GM21515 (cell line): ENCODE measurements around the gene GALK2.
"Not testable (repeated sequence)": the region's sequence is repeated elsewhere in the genome, so short reads cannot be mapped to it uniquely, and the experiment has no call there.

Experiments
- ATAC-seq: cut with Tn5 transposase; IDR thresholded peaks from one replicate; pipeline ENCODE4 v1.9.1; 2021; ENCODE audit not compliant: unreplicated experiment

The GALK2 gene

DNA sequence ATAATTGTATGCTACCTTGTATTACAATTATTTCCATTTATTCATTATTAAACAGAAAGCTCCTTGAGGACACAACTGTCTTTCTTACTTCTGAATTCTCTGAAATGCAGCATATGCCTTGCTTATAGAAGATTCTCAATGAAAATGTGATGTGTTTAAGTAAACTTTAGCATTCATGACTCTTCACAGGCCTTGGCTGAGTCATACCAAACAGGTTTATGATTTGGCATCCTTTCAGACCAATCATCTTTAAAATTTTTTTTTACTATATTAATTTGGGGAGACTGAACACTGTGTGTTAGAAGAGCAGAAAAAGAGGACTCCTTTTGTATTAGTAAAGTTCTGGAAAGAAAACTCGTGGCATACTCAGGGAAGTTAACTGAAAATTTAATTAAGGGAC is 6.4 kb upstream of the GALK2 start:
- no peak for ATAC-seq

GRCh38 chr15:49164865-49165264 is 5.2 kb upstream of the GALK2 start:
- ATAC-seq: no peak

DNA sequence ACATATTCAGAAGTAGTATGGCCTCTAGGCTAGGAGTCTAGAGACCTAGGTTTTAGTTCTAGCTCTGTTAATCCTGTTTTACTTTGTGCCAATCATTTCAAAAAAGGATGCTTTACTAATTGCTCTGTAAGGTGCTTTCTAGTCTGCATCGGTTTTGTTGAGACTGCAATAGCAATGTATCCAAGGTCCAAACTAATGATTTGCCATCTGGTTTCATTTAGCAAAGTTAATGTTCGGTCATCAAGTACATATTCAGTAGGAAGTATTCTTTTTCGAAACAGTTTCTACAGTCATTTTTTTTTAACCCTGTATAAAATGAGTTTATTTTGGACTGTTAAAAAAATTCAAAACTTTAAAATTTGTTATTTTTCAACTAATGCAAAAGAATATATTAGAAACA is 2.0 kb upstream of the GALK2 start:
- ATAC-seq: no peak

DNA sequence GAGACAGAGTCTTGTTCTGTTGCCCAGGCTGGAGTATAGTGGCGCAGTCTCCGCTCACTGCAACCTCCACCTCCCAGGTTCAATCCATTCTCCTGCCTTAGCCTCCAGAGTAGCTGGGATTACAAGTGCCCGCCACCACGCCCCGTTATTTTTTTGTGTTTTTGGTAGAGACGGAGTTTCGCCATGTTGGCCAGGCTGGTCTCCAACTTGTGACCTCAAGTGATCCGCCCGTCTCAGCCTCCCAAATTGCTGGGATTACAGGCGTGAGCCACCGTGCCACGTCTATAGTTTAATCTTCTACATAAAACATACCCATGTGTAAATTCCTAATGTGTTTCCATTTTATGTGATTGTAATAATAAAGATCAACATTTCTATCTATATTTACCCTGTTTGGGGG is 1.7 kb downstream of the GALK2 start:
- no peak for ATAC-seq

DNA sequence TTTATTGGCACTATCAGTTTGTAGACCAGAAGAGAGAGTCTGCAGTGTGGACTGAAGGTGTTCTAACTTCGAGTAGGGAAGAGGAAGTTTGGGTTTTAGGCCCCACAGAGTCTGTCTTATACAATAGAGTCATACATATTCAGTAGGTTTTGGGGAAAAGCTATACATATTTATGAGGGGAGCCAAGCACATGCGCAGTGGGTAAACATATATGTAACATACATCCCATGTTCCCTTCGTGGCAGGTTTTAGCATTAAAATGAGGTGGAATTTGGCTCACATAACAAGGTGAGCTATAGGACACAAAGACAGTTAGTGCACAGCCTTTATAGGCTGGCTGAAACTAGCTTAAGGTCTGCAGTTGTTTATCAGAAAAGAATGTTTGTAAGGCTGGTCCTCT is 4.9 kb downstream of the GALK2 start:
- no peak for ATAC-seq

DNA sequence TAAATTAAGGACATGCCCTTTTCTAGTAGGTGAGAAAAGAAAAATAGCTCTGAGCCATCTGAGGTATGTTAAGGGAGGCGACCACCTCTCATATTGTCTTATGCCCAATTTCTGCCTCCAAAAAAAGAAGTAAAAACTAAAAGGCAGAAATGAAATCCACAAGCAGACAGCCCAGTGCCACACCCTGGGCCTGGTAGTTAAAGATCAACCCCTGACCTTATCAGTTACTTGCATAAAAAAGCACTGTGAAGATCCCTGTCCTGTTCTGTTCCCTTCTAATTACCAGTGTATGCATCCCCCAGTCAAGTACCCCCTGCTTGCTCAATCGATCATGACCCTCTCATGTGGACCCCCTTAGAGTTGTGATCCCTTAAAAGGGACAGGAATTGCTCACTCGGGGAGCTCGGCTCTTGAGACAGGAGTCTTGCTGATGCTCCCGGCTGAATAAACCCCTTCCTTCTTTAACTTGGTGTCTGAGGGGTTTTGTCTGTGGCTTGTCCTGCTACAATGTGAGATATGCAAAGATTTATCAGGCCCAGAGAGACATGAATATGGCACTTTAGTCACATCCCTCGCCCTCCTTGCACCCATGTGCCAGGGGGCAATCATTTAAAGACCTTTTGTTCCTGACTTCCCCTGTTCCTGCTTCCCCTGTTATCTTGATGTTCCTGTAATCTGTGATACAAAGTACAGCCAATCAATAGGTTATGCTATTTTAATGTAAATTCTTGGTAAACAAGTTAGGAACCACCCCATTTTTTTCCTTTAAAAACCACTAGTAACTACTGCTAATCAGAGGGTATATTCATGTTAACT is 5.7 kb downstream of the GALK2 start:
- not testable (repeated sequence) for ATAC-seq

DNA sequence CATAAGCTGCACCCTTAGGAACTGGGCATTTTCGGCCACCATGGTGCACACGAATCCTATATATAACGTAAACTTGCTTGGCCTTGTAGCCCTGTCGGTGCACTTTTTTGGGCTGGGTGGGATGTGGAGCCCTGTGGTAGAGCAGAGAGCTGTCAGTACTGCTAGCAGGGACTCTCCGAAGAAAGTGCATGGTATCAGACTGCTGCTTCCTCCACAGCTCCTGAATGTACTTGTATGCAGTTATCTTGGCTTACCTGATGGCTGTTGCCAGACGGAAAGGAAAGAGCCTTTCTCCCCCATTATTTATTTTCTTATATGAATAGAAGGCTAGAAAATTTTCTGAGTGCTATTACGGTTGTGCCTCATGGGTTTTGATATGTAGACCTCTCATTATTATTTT is 8.4 kb downstream of the GALK2 start:
- ATAC-seq: no peak

- ATAC-seq: no peak
These were observed 9.6 kb downstream of the GALK2 start for GRCh38 chr15:49179433-49180190.

DNA sequence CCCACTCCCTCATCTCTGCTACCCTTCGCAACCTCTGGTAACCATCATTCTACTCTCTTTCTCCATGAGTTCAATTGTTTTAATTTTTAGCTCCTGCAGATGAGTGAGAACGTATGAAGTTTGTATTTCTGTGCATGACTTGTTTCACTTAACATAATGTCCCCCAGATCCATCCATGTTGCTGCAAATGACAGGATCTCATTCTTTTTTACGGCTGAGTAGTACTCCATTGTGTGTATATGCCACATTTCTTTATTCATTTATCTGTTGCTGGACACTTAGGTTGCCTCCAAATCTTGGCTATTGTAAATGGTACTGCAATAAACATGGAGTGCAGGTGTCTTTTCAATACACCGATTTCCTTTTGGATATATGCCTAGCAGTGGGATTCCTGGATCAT is 12.1 kb downstream of the GALK2 start:
- no peak for ATAC-seq

- not testable (repeated sequence) for ATAC-seq
These were observed 13.7 kb downstream of the GALK2 start for GRCh38 chr15:49183741-49184140.

DNA sequence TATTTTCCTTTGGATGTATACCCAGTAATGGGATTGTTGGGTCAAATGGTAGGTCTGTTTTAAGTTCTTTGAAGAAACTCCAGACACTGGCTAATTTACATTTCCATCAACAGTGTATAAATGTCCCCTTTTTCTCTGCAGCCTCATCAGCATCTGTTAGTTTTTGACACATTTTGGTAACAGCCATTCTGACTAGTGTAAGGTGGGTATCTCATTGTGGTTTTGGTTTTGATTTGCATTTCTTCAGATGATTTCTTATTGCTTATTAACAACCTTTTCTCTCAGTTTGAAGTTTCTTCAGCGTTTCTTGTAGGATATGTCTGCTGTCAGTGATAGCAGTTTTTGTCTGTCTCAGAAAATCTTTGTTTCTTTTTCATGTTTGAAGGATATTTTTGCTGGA is 15.4 kb downstream of the GALK2 start:
- no peak for ATAC-seq

GRCh38 chr15:49187549-49188245 is 17.6 kb downstream of the GALK2 start:
- ATAC-seq: no peak

GRCh38 chr15:49188933-49189332 is 18.9 kb downstream of the GALK2 start:
- no peak for ATAC-seq

DNA sequence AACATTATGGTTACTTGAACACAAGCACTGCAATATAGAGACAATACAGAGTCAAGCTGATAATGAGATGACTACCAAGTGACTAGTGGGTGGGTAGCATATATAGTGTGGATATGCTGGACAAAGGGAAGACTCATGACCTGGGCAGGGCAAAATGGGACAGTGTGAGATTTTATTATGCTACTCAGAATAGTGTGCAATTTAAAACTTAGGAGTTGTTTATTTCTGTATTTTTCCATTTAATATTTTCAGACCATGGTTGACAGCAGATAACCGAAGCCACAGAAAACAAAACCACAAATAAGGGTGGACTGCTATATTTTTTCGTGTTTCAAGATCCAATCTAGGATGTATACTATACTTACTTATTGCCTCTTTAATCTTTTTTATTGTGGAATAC is 19.6 kb downstream of the GALK2 start:
- no peak for ATAC-seq

GRCh38 chr15:49190586-49190985 is 20.5 kb downstream of the GALK2 start:
- no peak for ATAC-seq

GRCh38 chr15:49191892-49192291 is 21.8 kb downstream of the GALK2 start:
- no peak for ATAC-seq

DNA sequence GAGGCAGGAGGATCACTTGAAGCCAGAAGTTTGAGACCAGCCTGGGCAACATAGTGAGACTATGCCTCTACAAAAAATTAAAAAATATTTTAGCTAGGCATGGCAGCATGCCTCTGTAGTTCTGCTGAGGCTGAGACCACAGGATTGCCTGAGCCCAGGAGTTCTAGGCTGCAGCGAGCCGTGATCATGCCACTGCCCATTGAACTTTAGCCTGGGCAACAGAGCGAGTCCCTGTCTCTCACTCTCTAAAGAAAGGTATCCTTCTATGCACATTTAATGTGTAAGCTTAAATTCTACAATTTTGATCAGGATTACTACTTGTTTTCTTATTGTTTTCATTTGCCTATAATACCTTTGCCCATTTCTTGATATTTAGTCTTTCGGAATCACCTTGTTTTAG is 26.8 kb downstream of the GALK2 start:
- ATAC-seq: no peak

- no peak for ATAC-seq
These were observed 29.6 kb downstream of the GALK2 start for GRCh38 chr15:49199666-49200065.

- no peak for ATAC-seq
These were observed 30.3 kb downstream of the GALK2 start for GRCh38 chr15:49200347-49200746.

GRCh38 chr15:49208102-49208501 is 38.1 kb downstream of the GALK2 start:
- not testable (repeated sequence) for ATAC-seq

- no peak for ATAC-seq
These were observed 42.9 kb downstream of the GALK2 start for GRCh38 chr15:49212897-49213296.
